Activated T-cell treated with anti-CD3 and anti-CD28 coated beads, Interleukin-2, amount 50 U/mL, for 72 hours (primary cell): Measurements from ENCODE around the gene PLPPR2. TPM values are rescaled to one million over a fixed set of nuclear protein-coding genes. Genes with fewer than 3 reads are reported as not detected.
A peak's percentile ranks its signal among the peaks of the same experiment; 100 is the strongest.
"Not testable (repeated sequence)": the region's sequence is repeated elsewhere in the genome, so short reads cannot be mapped to it uniquely, and the experiment has no call there.

Experiments used
- ATAC-seq, 2 donors: fragments of 150-1000 bp; cut with Tn5 transposase; replicated peaks in 1 of 2; 2 replicates each; pipeline ENCODE4 v1.10.0; 2021; ENCODE audit warnings: moderate library complexity in 2 of 2, mild to moderate bottlenecking in 1 of 2
- DNase-seq, 2 donors: peaks; one replicate each; pipeline ENCODE4 v3.0.0; 2021 to 2022; ENCODE audit warnings: mixed read lengths in 1 of 2
- H3K27ac Mint-ChIP-seq: one replicate; pipeline ENCODE4 v1.8.0; 2022; ENCODE audit warnings: mild to moderate bottlenecking, moderate library complexity, mixed read lengths
- H3K27me3 Mint-ChIP-seq: one replicate; pipeline ENCODE4 v1.8.0; 2022; ENCODE audit warnings: low read depth, mixed read lengths
- H3K36me3 Mint-ChIP-seq, 2 donors: one replicate each; pipeline ENCODE4 v1.8.0; 2022; ENCODE audit warnings: mixed read lengths in 2 of 2, mild to moderate bottlenecking in 1 of 2; ENCODE audit not compliant: insufficient read depth in 2 of 2
- H3K4me1 Mint-ChIP-seq: one replicate; pipeline ENCODE4 v1.8.0; 2022; ENCODE audit warnings: low read depth, mixed read lengths
- H3K4me3 Mint-ChIP-seq, 2 donors: one replicate each; pipeline ENCODE4 v1.8.0; 2022; ENCODE audit warnings: mild to moderate bottlenecking in 2 of 2, mixed read lengths in 2 of 2, moderate library complexity in 2 of 2
- H3K9me3 Mint-ChIP-seq, 2 donors: one replicate each; pipeline ENCODE4 v1.8.0; 2022; ENCODE audit warnings: mixed read lengths in 2 of 2
- total RNA-seq, 2 donors: library from RNA; stranded (reverse); gene quantifications; one replicate each; pipeline ENCODE4 v1.2.3, GENCODE V29; 2022

Gene PLPPR2
- total RNA-seq, 2 donors from 2014 or later: 6.9 to 9.7 TPM

GRCh38 chr19:11347546-11348039, 7.6 kb upstream of the PLPPR2 start:
- peaks cover 2% of the 10 kb centered on the region in 2 donors for H3K9me3 Mint-ChIP-seq
- DNase-seq: no peak
- peak overlapping the region; percentile 95 to 96 for H3K4me3 Mint-ChIP-seq
- H3K27me3 Mint-ChIP-seq: no peaks in the 10 kb centered on the region
- H3K36me3 Mint-ChIP-seq: peaks cover 4 to 6% of the 10 kb centered on the region in 2 donors
- H3K4me1 Mint-ChIP-seq: peaks cover 33% of the 10 kb centered on the region
- H3K27ac Mint-ChIP-seq: no peak overlapping the region
- ATAC-seq: no peak

DNA sequence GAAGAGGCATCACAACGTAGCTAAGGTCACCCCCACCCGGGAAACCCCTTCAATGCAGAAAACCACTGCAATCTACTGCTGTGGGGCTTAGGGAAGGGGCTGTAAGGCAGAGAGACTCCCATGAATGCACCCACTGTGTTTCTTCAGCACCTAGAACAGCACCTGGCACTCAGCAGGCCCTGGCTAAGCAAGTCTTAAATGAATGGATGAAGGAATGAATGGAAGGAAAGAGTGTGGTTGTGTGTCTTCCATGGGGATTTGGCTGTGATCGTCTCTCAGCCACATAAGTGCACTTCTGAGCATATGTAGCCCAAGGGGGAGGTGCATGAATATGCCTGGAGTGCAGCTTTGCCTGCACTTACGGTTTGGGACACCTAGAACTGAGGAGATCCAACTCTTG, 6.1 kb upstream of the PLPPR2 start:
- no peak for DNase-seq
- H3K4me3 Mint-ChIP-seq: no peak overlapping the region
- peaks cover 2% of the 10 kb centered on the region in 2 donors for H3K9me3 Mint-ChIP-seq
- H3K27ac Mint-ChIP-seq: no peak overlapping the region
- H3K4me1 Mint-ChIP-seq: peaks cover 32% of the 10 kb centered on the region
- no peaks in the 10 kb centered on the region for H3K27me3 Mint-ChIP-seq
- ATAC-seq: no peak
- H3K36me3 Mint-ChIP-seq: peaks cover 4 to 6% of the 10 kb centered on the region in 2 donors

GRCh38 chr19:11354102-11354501, 1.1 kb upstream of the PLPPR2 start:
- H3K27ac Mint-ChIP-seq, ATAC-seq, DNase-seq, H3K9me3 Mint-ChIP-seq, H3K36me3 Mint-ChIP-seq: not testable (repeated sequence)
- Mint-ChIP-seq H3K4me3 (peak overlapping the region in 1 of 2 donors; percentile 27), H3K4me1 (peaks cover 10% of the 10 kb centered on the region), H3K27me3 (peaks cover 11% of the 10 kb centered on the region)

GRCh38 chr19:11356074-11356397, 804 bp downstream of the PLPPR2 start:
- Mint-ChIP-seq H3K4me1 (peaks cover 10% of the 10 kb centered on the region), H3K9me3 (no peaks in the 10 kb centered on the region), H3K27ac (no peak overlapping the region), H3K36me3 (no peaks in the 10 kb centered on the region), H3K4me3 (peak overlapping the region; percentile 63 to 71), H3K27me3 (peaks cover 11% of the 10 kb centered on the region)
- no peak for DNase-seq
- ATAC-seq: no peak

DNA sequence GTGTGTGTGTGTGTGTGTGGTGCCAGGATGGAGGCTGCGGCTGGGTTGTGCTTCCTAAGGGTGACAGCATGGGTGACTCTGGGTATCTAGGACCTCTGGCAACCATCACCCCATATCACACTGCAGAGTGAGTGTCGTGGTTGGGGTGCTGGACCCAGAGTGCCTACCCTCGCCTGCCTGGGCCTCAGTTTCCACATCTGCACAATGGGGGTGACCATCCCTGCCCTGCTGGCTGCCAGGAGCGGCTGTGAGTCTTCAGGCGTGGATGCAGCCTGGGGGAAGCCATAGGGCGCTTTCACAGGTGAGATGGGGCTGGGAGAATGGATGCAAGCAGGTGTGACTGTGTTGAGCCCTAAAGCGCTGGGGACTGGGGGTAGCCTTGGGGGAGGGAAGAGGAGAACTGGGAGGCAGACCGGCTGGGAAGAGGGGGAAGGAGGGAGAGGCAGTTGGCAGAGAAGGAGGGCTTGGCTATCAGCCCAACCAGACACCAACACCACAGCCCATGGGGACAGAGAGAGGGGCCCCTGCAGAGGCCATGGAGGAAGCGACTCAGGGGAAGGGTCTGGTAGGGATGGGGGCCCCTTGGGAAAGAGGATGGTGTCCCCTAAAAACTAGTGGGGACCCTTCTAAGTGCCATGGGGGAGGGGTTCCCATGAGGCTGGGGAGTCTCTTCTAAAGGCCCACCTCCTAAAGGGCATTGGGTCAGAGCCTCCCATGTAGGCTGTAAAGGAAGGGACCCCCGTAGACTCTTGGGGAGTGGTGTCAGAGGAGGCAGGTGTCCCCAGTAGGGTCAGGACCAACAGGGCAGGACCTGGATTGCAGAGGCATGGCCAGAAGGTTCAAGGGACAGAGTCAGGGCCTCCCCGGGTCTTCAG, 1.7 kb downstream of the PLPPR2 start:
- H3K27me3 Mint-ChIP-seq: peaks cover 11% of the 10 kb centered on the region
- DNase-seq: no peak
- H3K36me3 Mint-ChIP-seq: no peaks in the 10 kb centered on the region
- H3K9me3 Mint-ChIP-seq: no peaks in the 10 kb centered on the region
- ATAC-seq: no peak
- H3K27ac Mint-ChIP-seq: no peak overlapping the region
- H3K4me1 Mint-ChIP-seq: peaks cover 10% of the 10 kb centered on the region
- H3K4me3 Mint-ChIP-seq: no peak overlapping the region

GRCh38 chr19:11359421-11359820, 4.2 kb downstream of the PLPPR2 start:
- Mint-ChIP-seq H3K36me3 (no peaks in the 10 kb centered on the region), H3K4me3 (no peak overlapping the region), H3K9me3 (no peaks in the 10 kb centered on the region), H3K27me3 (peaks cover 11% of the 10 kb centered on the region), H3K4me1 (peaks cover 10% of the 10 kb centered on the region), H3K27ac (no peak overlapping the region)
- ATAC-seq: no peak
- no peak for DNase-seq

DNA sequence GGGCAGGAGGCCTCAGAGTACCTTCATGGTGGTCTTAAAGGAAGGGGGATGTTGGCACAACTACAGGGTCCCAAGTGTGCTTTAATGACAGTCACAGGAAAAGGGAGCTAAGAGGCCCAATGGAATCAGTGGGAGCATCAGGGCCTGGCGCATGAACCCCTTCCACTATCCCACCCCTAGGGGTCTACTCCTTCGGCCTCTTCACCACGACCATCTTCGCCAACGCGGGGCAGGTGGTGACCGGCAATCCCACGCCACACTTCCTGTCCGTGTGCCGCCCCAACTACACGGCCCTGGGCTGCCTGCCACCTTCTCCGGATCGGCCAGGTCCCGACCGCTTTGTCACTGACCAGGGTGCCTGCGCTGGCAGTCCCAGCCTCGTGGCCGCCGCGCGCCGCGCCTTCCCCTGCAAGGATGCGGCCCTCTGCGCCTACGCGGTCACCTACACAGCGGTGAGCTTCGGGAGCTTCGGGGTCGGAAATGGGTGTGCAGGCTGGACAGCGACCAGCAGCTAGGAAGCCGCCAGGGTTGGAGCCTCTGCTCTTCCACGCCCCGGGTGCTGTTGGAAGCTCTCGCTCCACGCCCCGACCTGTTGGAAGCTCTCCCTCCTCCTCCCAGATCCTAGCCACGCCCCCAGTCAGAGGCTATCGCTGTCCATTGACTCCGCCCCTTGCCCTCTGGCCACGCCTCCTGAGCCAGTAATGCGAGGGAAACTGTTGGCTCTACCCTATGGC, 6.0 kb downstream of the PLPPR2 start:
- Mint-ChIP-seq H3K4me3 (no peak overlapping the region), H3K27me3 (peaks cover 5% of the 10 kb centered on the region), H3K27ac (no peak overlapping the region), H3K36me3 (no peaks in the 10 kb centered on the region), H3K4me1 (peaks cover 2% of the 10 kb centered on the region), H3K9me3 (no peaks in the 10 kb centered on the region)
- ATAC-seq (no peak), DNase-seq (no peak)

- no peaks in the 10 kb centered on the region for H3K4me1 Mint-ChIP-seq
- ATAC-seq: no peak
- no peaks in the 10 kb centered on the region for H3K9me3 Mint-ChIP-seq
These were observed 6.8 kb downstream of the PLPPR2 start for GRCh38 chr19:11361771-11362731.

GRCh38 chr19:11363881-11364280, 8.6 kb downstream of the PLPPR2 start:
- ATAC-seq (no peak), DNase-seq (no peak)
- no peaks in the 10 kb centered on the region for H3K27me3 Mint-ChIP-seq
- no peaks in the 10 kb centered on the region for H3K4me1 Mint-ChIP-seq
- H3K36me3 Mint-ChIP-seq: peaks cover 0 to 2% of the 10 kb centered on the region in 2 donors
- H3K27ac Mint-ChIP-seq: no peak overlapping the region
- H3K4me3 Mint-ChIP-seq: no peak overlapping the region
- no peaks in the 10 kb centered on the region for H3K9me3 Mint-ChIP-seq

More at GRCh38 chr19:11361771-11362731, 6.8 kb downstream of the PLPPR2 start:
- Mint-ChIP-seq H3K36me3 (peaks cover 0 to 1% of the 10 kb centered on the region in 2 donors), H3K27me3 (no peaks in the 10 kb centered on the region), H3K4me3 (no peak overlapping the region), H3K27ac (no peak overlapping the region)
- no peak for DNase-seq

DNA sequence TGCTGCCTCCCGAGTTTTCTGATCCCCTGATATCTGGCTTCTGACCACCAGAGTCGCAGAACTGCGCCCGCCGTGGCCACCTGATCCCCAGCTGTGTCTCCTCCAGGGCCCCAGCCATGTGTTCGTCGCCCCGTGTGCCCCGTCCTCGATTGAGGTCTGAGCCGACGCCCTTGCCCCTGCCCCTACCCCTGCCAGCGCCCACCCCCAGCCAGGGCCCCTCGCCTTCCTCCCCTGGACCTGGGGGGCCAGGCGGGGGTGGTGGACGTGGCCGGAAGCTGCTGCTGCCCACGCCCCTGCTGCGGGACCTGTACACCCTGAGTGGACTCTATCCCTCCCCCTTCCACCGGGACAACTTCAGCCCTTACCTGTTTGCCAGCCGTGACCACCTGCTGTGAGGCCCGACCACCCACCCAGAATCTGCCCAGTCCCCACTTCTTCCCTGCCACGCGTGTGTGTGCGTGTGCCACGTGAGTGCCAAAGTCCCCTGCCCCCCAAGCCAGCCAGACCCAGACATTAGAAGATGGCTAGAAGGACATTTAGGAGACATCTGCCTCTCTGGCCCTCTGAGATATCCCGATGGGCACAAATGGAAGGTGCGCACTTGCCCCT, 9.2 kb downstream of the PLPPR2 start:
- no peak for ATAC-seq
- peaks cover 0 to 2% of the 10 kb centered on the region in 2 donors for H3K36me3 Mint-ChIP-seq
- H3K9me3 Mint-ChIP-seq: no peaks in the 10 kb centered on the region
- no peak overlapping the region for H3K27ac Mint-ChIP-seq
- no peak for DNase-seq
- H3K4me1 Mint-ChIP-seq: no peaks in the 10 kb centered on the region
- no peak overlapping the region for H3K4me3 Mint-ChIP-seq
- no peaks in the 10 kb centered on the region for H3K27me3 Mint-ChIP-seq

DNA sequence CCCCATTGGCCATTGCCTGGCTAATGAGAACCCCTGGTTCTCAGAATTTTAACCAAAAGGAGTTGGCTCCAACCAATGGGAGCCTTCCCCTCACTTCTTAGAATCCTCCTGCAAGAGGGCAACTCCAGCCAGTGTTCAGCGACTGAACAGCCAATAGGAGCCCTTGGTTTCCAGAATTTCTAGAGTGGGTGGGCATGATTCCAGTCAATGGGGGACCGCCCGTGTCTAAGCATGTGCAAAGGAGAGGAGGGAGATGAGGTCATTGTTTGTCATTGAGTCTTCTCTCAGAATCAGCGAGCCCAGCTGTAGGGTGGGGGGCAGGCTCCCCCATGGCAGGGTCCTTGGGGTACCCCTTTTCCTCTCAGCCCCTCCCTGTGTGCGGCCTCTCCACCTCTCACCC, 9.7 kb downstream of the PLPPR2 start:
- Mint-ChIP-seq H3K4me1 (no peaks in the 10 kb centered on the region), H3K36me3 (peaks cover 0 to 3% of the 10 kb centered on the region in 2 donors), H3K9me3 (no peaks in the 10 kb centered on the region), H3K4me3 (no peak overlapping the region), H3K27me3 (no peaks in the 10 kb centered on the region), H3K27ac (no peak overlapping the region)
- ATAC-seq: no peak
- no peak for DNase-seq

DNA sequence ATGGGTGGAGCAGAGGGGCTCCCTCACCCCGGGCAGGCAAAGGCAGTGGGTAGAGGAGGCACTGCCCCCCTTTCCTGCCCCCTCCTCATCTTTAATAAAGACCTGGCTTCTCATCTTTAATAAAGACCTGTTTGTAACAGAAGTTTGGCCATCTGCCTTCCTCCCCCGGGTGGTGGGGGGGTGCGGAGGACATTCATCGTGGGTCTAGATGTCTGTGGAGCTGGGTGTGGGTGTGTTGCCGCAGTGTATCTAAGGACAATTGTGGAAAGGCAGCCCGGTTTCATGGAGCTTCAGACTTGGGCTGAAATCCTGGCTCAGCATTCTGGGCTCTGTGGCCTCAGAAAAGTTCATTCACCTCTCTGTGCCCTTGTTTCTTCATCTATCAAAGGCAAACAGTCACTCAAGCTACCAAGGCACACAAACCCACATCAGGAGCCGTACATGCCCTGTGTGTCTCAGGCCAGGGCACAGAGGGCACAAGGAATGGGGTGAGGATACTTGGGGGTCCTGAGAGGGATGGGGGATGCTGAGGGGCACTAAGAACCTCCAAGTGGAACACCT, 10.4 kb downstream of the PLPPR2 start:
- no peaks in the 10 kb centered on the region for H3K4me1 Mint-ChIP-seq
- ATAC-seq (no peak), DNase-seq (no peak)
- no peak overlapping the region for H3K27ac Mint-ChIP-seq
- no peak overlapping the region for H3K4me3 Mint-ChIP-seq
- H3K27me3 Mint-ChIP-seq: no peaks in the 10 kb centered on the region
- peaks cover 0 to 4% of the 10 kb centered on the region in 2 donors for H3K36me3 Mint-ChIP-seq
- H3K9me3 Mint-ChIP-seq: no peaks in the 10 kb centered on the region
